CD4-positive, alpha-beta T cell treated with Interleukin-12 subunit alpha and Interleukin-12 subunit beta, for 1 hour (primary cell): ENCODE measurements around the gene IFT25.

Experiments used
- DNase-seq: peaks from one replicate; pipeline ENCODE4 v3.0.0-alpha.2; 2020

IFT25 gene

GRCh38 chr1:53956308-53957168 is 11.0 kb upstream of the IFT25 start:
- no peak for DNase-seq

GRCh38 chr1:53954128-53954527 is 8.6 kb upstream of the IFT25 start:
- DNase-seq, result no peak

- DNase-seq, result no peak
These were observed 6.2 kb upstream of the IFT25 start for GRCh38 chr1:53951697-53952096.

GRCh38 chr1:53949023-53949990 is 3.8 kb upstream of the IFT25 start:
- DNase-seq, result peak; percentile 37

GRCh38 chr1:53948291-53948690 is 2.8 kb upstream of the IFT25 start:
- no peak for DNase-seq

DNA sequence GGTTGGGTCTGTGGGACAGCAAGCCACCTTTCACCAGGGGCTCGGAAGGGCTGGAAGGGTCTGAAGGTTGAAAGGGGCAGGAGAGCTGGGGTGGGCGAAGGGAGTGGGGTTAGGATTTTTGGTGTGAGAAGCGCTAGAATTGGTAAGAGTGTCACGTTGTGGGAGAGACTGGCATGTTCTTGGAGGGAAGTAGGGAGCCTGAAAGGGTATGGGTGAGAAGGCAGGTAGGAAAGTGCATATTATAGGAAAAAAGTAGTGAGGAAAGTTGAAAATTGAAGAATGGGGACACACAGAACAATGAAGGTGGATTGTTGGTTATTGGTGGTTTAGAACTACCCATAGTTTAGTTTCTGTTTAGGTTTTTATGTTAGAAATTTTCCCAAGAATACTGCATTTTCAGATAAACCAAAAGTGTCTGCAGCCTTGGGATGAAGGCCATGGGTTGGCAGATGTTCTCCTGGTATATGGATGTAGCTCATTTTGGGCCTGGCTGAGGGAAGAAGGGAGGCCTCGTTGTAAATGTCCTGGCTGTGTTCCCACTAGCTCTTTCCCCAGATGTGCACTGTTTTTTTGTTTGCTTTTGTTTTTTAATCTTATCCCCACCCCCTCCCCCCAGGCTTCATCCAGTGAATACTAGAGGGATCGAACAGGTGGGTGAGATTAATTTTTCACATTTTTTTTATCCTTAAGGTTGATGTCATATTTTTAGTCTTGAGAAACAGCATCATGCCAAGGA is 1.8 kb upstream of the IFT25 start:
- DNase-seq, result no peak

DNA sequence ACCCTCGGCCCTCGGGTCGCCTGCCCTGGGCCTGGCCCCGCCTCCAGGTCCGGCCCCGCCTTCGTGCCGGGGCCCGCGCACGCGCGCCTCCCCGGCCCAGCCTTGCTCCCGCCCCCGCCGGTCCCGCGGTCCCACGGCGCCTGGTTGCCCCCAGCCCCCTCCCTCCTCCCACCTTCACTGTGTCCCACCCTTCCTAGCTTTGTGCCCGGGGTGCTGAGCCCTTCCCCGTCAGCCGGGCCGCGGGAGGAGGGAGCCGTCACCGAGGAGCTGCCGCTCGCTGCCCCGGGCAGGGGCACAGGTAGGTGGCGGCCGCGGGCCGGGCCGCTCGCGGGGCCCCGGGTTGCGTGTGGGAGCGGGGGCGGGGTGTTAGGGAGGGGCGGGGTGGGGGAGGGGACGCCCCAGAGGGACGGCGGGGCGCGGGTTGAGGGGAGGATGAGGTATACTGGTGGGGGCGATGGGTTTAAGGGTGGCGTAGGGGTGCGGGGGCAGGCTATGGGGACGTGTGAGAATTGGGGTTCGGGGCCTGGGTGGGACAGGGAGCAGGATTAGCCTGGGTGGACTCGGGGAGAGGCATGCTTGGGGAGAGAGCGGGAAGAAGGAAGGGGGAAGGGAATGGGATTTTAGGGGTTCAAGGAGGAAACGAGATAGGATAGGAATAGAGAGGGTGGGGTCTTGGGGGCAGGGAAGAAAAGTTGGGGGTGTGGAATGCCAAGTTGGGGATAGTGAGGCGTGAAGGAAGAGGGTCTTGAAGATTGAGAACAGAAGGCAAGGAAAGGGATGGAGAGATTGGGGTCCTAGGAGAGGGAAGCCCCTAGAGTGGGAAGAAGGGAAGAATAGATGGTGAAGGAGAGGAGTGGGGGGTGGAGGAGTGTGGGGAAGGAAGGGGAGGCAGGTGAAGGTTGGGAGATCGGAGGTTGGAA is 1.0 kb upstream of the IFT25 start, which contains the start of gene LRRC42:
Gene LRRC42 (plus strand): TSS at position 99 of the 920 bp plus-strand sequence. CDS start 5,650 bp downstream, outside the sequence.
- no peak for DNase-seq

GRCh38 chr1:53945183-53945432 is 391 bp downstream of the IFT25 start:
- no peak for DNase-seq

DNA sequence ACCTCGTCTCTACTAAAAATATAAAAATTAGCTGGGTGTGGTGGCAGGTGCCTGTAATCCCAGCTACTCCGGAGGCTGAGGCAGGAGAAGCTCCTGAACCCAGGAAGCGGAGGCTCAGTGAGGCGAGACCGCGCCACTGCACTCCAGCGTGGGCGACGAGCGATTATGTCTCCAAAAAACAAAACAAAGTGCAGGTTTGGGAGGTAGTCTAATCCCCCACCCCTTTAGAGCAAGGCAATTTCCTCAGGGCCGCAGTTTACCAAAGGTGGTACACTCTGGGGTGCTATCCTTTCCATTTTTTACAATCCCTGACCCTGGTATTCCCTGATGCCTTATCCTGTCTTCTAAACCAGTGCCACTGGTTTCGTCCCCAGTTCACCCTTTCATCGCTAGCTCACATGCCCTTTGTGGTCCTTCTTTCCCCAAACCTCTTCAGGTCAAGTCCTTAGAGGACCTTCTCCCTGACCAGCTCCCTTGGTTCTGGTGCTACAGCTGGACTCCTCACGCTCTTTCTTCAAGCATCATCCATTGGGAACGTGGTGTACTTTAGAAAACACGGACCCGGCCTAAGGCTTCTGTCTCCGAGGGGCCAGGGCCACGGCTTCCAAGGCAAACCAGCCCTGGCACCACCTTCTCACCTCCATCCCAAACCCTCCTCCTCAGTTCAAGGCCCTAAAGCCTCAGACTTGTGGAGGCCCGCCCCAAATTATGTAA is 873 bp downstream of the IFT25 start:
- DNase-seq, result no peak

GRCh38 chr1:53943490-53944043 is 1.9 kb downstream of the IFT25 start:
- no peak for DNase-seq

GRCh38 chr1:53943090-53943489 is 2.4 kb downstream of the IFT25 start:
- DNase-seq, result no peak

GRCh38 chr1:53942127-53942957 is 3.2 kb downstream of the IFT25 start:
- DNase-seq, result no peak

DNA sequence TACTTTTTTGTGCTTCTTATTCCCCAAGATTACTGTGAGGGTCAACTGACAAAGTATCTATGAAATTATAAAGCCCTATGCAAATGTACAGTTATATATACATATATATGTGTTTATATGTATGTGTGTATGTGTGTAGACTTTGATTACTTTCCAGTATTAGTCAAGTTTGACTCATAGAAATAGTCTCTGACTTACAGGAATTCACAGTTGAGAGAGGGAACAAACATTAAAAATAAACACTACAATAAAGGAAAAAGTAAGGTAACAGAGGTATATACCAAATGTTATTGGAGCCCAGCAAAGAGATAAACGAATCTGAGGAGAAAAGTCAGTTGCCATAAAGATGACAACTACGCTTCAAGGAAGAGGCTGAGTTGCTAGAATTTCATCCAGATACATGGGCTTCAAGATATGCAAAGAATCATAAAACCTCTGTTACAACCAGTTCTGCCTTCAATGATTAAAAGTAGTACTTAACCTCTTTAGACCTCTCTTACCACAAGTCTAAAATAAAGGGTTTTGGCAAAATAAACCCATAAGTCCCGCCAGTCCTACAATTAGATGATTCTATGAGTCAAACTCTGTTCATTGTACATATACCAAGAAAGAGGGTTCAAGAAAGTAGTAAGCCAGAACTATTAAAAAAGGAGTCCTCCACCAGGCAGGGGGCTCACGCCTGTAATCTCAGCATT is 7.2 kb downstream of the IFT25 start:
- DNase-seq, result no peak

GRCh38 chr1:53936430-53936829 is 9.1 kb downstream of the IFT25 start:
- no peak for DNase-seq

DNA sequence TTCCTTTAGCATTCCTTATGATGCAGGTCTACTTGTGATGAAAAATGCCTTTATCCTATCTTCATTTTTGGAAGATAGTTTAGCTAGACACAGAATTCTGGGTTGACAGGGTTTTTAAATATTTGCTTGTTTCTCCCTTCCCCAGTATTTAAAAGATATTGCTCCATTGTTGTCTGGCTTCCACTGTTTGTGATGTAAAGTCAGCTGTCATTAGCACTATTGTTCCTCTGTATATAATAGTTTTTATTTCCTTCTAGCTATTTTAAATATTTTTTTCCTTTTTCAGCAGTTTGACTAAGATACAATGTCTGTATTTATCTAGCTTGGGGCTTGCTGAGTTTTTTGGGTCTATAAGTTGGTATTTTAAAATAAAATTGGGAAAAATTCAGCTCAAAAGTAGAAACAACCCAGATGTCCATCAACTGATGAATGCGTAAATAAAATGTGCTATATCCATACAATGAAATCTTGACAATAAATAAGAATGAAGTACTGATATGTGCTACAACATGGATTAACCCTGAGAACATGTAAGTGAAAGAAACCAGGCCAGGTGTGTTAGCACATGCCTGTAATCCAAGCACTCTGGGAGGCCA is 11.2 kb downstream of the IFT25 start:
- no peak for DNase-seq

GRCh38 chr1:53931523-53931922 is 14.0 kb downstream of the IFT25 start:
- no peak for DNase-seq

GRCh38 chr1:53930932-53931331 is 14.6 kb downstream of the IFT25 start:
- no peak for DNase-seq

DNA sequence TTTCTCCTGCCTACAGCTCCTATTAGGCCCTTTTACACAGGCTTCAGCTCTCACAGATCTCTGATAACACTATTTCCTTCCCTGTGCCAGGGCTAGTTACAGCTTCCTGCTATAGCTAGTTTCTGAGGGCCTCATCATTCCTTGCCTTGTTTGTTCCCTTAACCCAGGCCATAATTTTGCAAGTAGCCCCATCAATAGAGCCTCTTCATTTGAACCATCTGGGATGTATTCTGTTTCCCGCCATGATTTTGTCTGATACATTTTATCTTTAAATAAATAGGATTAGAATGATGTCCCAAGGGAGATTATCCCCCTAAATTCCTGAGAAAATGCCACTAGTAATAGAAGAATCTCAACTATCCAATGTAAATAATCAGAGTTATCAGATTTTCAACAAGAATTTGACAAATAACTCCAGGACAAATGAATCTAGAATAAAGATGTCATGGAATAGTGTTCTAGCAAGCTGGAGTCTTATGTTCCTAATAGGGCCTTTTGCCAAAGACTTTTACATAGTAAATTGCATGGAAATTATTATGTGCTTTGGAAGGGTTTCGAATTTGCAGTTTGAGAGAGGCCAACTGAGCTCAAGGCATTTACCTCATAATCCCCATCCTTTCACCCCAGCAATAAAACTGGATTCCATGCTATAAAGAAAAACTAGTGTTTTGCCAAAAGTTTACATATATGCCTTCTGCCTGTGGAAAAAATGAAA is 16.1 kb downstream of the IFT25 start:
- DNase-seq, result no peak
